Suprapubic skin (tissue), 4 donors: ENCODE measurements around the gene IL24. TPM values are rescaled to one million over a fixed set of nuclear protein-coding genes. Genes with fewer than 3 reads are reported as not detected.

Source experiments
- DNase-seq, 2 donors: peaks; one replicate each; pipeline ENCODE4 v3.0.0-alpha.2; 2019; ENCODE audit warnings: low spot score in 2 of 2
- H3K27ac ChIP-seq: fragments of 200-600 bp; sonication (generic); one replicate; pipeline ENCODE4 v1.5.1; 2019
- H3K27me3 ChIP-seq: fragments of 200-600 bp; sonication (generic); one replicate; pipeline ENCODE4 v1.5.1; 2019
- H3K36me3 ChIP-seq: fragments of 200-600 bp; sonication (generic); one replicate; pipeline ENCODE4 v1.5.1; 2019
- H3K4me1 ChIP-seq: fragments of 200-600 bp; sonication (generic); one replicate; pipeline ENCODE4 v1.5.1; 2019
- H3K4me3 ChIP-seq: fragments of 200-600 bp; sonication (generic); one replicate; pipeline ENCODE4 v1.5.1; 2019; ENCODE audit warnings: mild to moderate bottlenecking
- H3K9me3 ChIP-seq: fragments of 200-600 bp; sonication (generic); one replicate; pipeline ENCODE4 v1.5.1; 2019
- EP300 ChIP-seq: sonication (generic); formaldehyde crosslinking; IDR thresholded peaks from one replicate; pipeline ENCODE4 v1.6.1; 2017; ENCODE audit warnings: antibody characterized with exemption
- POLR2A ChIP-seq, 2 donors: fragments of 450-650 bp; IDR thresholded peaks; one replicate each; pipeline ENCODE4 v1.6.1; 2017; ENCODE audit warnings: antibody characterized with exemption in 2 of 2, mild to moderate bottlenecking in 2 of 2, moderate library complexity in 2 of 2
- POLR2AphosphoS5 ChIP-seq, 3 donors: sonication (generic); formaldehyde crosslinking; IDR thresholded peaks; one replicate each; pipeline ENCODE4 v1.6.1; 2017; ENCODE audit warnings: antibody characterized with exemption in 3 of 3
- WGBS: methylation state at CpG from one replicate; pipeline ENCODE4 v1.1.5; 2018; 5-methylcytosine and 5-hydroxymethylcytosine counted together
- total RNA-seq, 4 donors: library from RNA; depleted of rRNA; stranded (reverse); fragments of >200 nt; gene quantifications; one replicate each; pipeline ENCODE4 v1.1.0, GENCODE V29; 2016
- TF ChIP-seq, protein P1 (sequence below), 2 donors: fragments of 200-600 bp in 1 of 2; fragments of 450-650 bp in 1 of 2; sonication (generic) in 1 of 2; IDR thresholded peaks; one replicate each; pipeline ENCODE4 v1.5.1; 2016 to 2019; ENCODE audit warnings: antibody characterized with exemption in 2 of 2, mild to moderate bottlenecking in 1 of 2, moderate library complexity in 1 of 2

Gene IL24
- total RNA-seq, 4 donors from 2014 or later, result not detected

GRCh38 chr1:206868264-206868663, 29.0 kb upstream of the IL24 start:
- DNase-seq, result no peak
- Histone ChIP-seq H3K27me3 (peaks cover 8% of the 10 kb centered on the region), H3K4me3 (no peak overlapping the region), H3K36me3 (no peaks in the 10 kb centered on the region), H3K27ac (no peak overlapping the region), H3K9me3 (no peaks in the 10 kb centered on the region), H3K4me1 (peaks cover 10% of the 10 kb centered on the region)
- WGBS, result 65% methylated on average over 1 of the region's 1 CpG
- no peak for TF ChIP-seq POLR2AphosphoS5 (IDR thresholded peaks at IDR 0.05)
- TF ChIP-seq, protein P1, sequence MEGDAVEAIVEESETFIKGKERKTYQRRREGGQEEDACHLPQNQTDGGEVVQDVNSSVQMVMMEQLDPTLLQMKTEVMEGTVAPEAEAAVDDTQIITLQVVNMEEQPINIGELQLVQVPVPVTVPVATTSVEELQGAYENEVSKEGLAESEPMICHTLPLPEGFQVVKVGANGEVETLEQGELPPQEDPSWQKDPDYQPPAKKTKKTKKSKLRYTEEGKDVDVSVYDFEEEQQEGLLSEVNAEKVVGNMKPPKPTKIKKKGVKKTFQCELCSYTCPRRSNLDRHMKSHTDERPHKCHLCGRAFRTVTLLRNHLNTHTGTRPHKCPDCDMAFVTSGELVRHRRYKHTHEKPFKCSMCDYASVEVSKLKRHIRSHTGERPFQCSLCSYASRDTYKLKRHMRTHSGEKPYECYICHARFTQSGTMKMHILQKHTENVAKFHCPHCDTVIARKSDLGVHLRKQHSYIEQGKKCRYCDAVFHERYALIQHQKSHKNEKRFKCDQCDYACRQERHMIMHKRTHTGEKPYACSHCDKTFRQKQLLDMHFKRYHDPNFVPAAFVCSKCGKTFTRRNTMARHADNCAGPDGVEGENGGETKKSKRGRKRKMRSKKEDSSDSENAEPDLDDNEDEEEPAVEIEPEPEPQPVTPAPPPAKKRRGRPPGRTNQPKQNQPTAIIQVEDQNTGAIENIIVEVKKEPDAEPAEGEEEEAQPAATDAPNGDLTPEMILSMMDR (IDR thresholded peaks at IDR 0.05), result no peak

GRCh38 chr1:206872139-206872538, 25.1 kb upstream of the IL24 start:
- H3K9me3 ChIP-seq, result no peaks in the 10 kb centered on the region
- H3K27me3 ChIP-seq, result peaks cover 8% of the 10 kb centered on the region
- WGBS, result 76% methylated on average over 3 of the region's 3 CpGs
- H3K4me3 ChIP-seq, result no peak overlapping the region
- no peaks in the 10 kb centered on the region for H3K36me3 ChIP-seq
- H3K4me1 ChIP-seq, result no peaks in the 10 kb centered on the region
- no peak for DNase-seq
- TF ChIP-seq EP300 (no peak), POLR2AphosphoS5 (IDR thresholded peaks at IDR 0.05) (no peak), POLR2A (IDR thresholded peaks at IDR 0.05) (no peak)
- TF ChIP-seq, protein P1 (IDR thresholded peaks at IDR 0.05), result no peak
- H3K27ac ChIP-seq, result no peak overlapping the region

DNA sequence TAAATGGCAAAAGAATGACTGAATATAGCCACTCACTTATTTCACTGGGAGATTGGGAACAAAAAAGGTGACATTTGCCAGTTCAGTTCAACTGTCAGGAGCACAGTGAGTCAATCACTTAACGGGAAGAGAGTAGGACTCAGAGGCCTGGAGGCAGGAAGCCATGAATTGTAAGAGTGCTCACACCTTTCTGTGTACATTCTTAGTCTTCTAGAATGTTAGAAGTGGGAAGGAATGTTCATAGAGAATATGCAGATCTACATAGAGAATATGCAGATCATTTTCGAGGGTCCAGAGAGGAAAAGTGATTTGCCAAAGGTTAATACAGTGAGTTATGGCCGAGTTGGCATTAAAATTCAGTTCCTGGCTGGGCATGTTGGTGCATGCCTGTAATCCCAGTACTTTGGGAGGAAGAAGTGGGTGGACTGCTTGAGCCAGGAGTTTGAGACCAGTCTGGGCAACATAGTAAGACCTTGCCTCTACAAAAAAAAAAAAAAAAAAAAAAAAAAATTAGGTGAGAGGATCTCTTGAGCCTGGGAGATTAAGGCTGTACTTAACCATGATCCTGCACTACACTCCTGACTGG, 23.5 kb upstream of the IL24 start:
- Histone ChIP-seq H3K27ac (no peak overlapping the region), H3K9me3 (no peaks in the 10 kb centered on the region), H3K36me3 (no peaks in the 10 kb centered on the region), H3K4me1 (no peaks in the 10 kb centered on the region), H3K27me3 (peaks cover 5% of the 10 kb centered on the region), H3K4me3 (no peak overlapping the region)
- 56% methylated on average over 3 of the region's 3 CpGs for WGBS
- TF ChIP-seq EP300 (no peak), POLR2AphosphoS5 (IDR thresholded peaks at IDR 0.05) (no peak), POLR2A (IDR thresholded peaks at IDR 0.05) (no peak)
- no peak for DNase-seq

DNA sequence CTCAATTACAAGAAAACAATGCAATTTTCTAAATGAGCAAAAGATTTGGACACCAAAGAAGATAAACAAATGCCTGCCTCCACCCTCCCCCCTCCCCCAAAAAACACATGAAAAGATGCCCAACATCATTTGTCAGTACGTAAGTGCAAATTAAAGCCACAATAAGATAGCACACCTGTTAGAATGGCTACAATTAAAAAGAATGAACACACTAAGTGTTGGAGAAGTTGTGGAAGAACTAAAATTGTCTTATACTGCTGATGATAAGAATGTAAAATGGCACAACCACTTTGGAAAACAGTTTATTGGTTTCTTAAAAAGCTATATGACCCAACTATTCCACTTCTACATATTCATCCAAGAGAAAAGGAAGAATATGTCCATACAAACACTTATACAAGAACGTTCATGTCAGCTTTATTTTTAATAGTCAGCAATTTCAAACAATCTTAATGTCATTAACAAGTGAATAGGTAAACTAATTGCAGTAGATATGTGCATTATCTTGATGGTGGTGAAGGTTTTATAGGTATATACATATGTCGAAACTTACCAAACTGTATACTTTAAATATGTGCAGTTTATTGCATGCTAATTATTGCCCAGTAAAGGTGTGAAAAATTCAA, 21.4 kb upstream of the IL24 start:
- no peak for TF ChIP-seq POLR2A (IDR thresholded peaks at IDR 0.05)
- H3K36me3 ChIP-seq, result no peaks in the 10 kb centered on the region
- 85% methylated on average over 3 of the region's 3 CpGs for WGBS

GRCh38 chr1:206878456-206878855, 18.8 kb upstream of the IL24 start:
- no peaks in the 10 kb centered on the region for H3K4me1 ChIP-seq
- no peak overlapping the region for H3K27ac ChIP-seq
- no peaks in the 10 kb centered on the region for H3K27me3 ChIP-seq
- H3K36me3 ChIP-seq, result no peaks in the 10 kb centered on the region
- TF ChIP-seq, protein P1 (IDR thresholded peaks at IDR 0.05), result no peak
- TF ChIP-seq POLR2AphosphoS5 (IDR thresholded peaks at IDR 0.05) (no peak), POLR2A (IDR thresholded peaks at IDR 0.05) (no peak), EP300 (no peak)
- no peaks in the 10 kb centered on the region for H3K9me3 ChIP-seq
- no peak for DNase-seq
- H3K4me3 ChIP-seq, result no peak overlapping the region

More for the DNA sequence above, 21.4 kb upstream of the IL24 start:
- DNase-seq, result no peak
- no peaks in the 10 kb centered on the region for H3K27me3 ChIP-seq
- H3K9me3 ChIP-seq, result no peaks in the 10 kb centered on the region
- no peaks in the 10 kb centered on the region for H3K4me1 ChIP-seq
- H3K4me3 ChIP-seq, result no peak overlapping the region
- H3K27ac ChIP-seq, result no peak overlapping the region

DNA sequence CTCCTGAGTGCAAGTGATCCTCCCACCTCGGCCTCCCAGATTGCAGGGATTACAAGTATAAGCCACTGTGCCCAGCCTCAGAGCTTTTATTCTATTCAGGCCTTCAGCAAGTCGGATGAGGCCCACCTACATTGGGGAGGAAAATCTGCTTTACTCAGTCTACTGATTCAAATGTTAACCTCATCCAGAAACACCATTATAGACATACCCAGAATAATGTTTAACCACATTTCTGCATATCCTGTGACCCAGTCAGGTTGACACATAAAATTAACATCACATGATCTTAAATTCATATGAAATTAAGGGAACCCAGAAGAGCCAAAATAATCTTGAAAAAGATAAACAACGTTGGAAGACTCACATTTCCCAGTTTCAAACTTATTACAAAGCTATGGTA, 16.9 kb upstream of the IL24 start:
- Histone ChIP-seq H3K27ac (no peak overlapping the region), H3K36me3 (no peaks in the 10 kb centered on the region), H3K4me1 (no peaks in the 10 kb centered on the region), H3K4me3 (no peak overlapping the region), H3K9me3 (no peaks in the 10 kb centered on the region), H3K27me3 (peaks cover 2% of the 10 kb centered on the region)
- WGBS, result 81% methylated on average over 3 of the region's 3 CpGs
- TF ChIP-seq, protein P1 (IDR thresholded peaks at IDR 0.05), result no peak
- no peak for TF ChIP-seq POLR2A (IDR thresholded peaks at IDR 0.05)
- no peak for TF ChIP-seq EP300
- no peak for TF ChIP-seq POLR2AphosphoS5 (IDR thresholded peaks at IDR 0.05)
- DNase-seq, result no peak
